AG04450 (cell line): ENCODE results near the gene OTC. TPM values are rescaled to one million over a fixed set of nuclear protein-coding genes. Genes with fewer than 3 reads are reported as not detected.

Experiments
- CTCF ChIA-PET: fragments of 300-600, 350-600 bp; formaldehyde crosslinking; extraction: SDS; loops from one replicate; lab custom pipeline; 2022; ENCODE audit warnings: antibody characterized with exemption, inconsistent platforms; lab: Charles Lee
- POLR2A ChIA-PET: fragments of 350-600 bp; formaldehyde crosslinking; extraction: SDS; loops from one replicate; lab custom pipeline; 2021; ENCODE audit warnings: antibody characterized with exemption, inconsistent platforms; lab: Yijun Ruan, JAX
- DNase-seq: peaks from one replicate; pipeline ENCODE4 v3.0.0-alpha.2; 2011; ENCODE audit warnings: low read depth, low spot score
- H3K27ac ChIP-seq: one replicate; pipeline ENCODE4 v1.5.1; 2012; ENCODE audit warnings: low read depth, low read length, control low read depth
- H3K27me3 ChIP-seq: one replicate; pipeline ENCODE4 v1.6.0; 2012; ENCODE audit warnings: low read length; ENCODE audit not compliant: control insufficient read depth, insufficient read depth
- H3K4me3 ChIP-seq: 2 replicates; pipeline ENCODE4 v1.5.1; 2011; ENCODE audit warnings: mild to moderate bottlenecking, low read depth, low read length, control low read depth
- H3K9me3 ChIP-seq: 2 replicates; pipeline ENCODE4 v1.5.1; 2012; ENCODE audit warnings: low read length; ENCODE audit not compliant: control insufficient read depth, insufficient read depth
- CTCF ChIP-seq: IDR thresholded peaks from 2 replicates; pipeline ENCODE4 v1.5.1; 2011; ENCODE audit warnings: low read depth, low read length, control low read depth, inconsistent platforms
- polyA plus RNA-seq: library from polyadenylated mRNA; depleted of rRNA; stranded (reverse); fragments of >200 nt; gene quantifications from 2 replicates; pipeline ENCODE4 v1.2.3, GENCODE V29; 2011

The OTC gene
- polyA plus RNA-seq, 1 experiment, result not detected

GRCh38 chrX:38407126-38407525 lies 54.7 kb downstream of the OTC start:
- DNase-seq, result no peak

GRCh38 chrX:38409289-38409688 lies 56.9 kb downstream of the OTC start:
- no peaks in the 10 kb centered on the region for H3K27me3 ChIP-seq
- DNase-seq, result no peak
- ChIA-PET CTCF (no interaction called here), POLR2A (no interaction called here)
- H3K27ac ChIP-seq, result no peak overlapping the region
- H3K9me3 ChIP-seq, result no peaks in the 10 kb centered on the region
- TF ChIP-seq CTCF, result no peak
- H3K4me3 ChIP-seq, result no peak overlapping the region

More at GRCh38 chrX:38407126-38407525, 54.7 kb downstream of the OTC start:
- CTCF ChIA-PET, result interaction anchor here (0.6 kb wide), 1 partner anchor 14 kb away, joined by 3 read pairs; no protein-coding TSS in a partner anchor
- Histone ChIP-seq H3K4me3 (no peak overlapping the region), H3K27ac (no peak overlapping the region), H3K9me3 (no peaks in the 10 kb centered on the region), H3K27me3 (no peaks in the 10 kb centered on the region)
- no peak for TF ChIP-seq CTCF
- POLR2A ChIA-PET, result no interaction called here

GRCh38 chrX:38426785-38427184 lies 74.4 kb downstream of the OTC start:
- no peak overlapping the region for H3K27ac ChIP-seq
- TF ChIP-seq CTCF, result no peak
- no peaks in the 10 kb centered on the region for H3K27me3 ChIP-seq
- H3K4me3 ChIP-seq, result no peak overlapping the region
- H3K9me3 ChIP-seq, result no peaks in the 10 kb centered on the region
- ChIA-PET POLR2A (no interaction called here), CTCF (no interaction called here)
- DNase-seq, result no peak

GRCh38 chrX:38431525-38431924 lies 79.1 kb downstream of the OTC start:
- no peaks in the 10 kb centered on the region for H3K27me3 ChIP-seq
- POLR2A ChIA-PET, result no interaction called here
- H3K9me3 ChIP-seq, result no peaks in the 10 kb centered on the region
- H3K4me3 ChIP-seq, result no peak overlapping the region
- CTCF ChIA-PET, result no interaction called here
- no peak for DNase-seq
- TF ChIP-seq CTCF, result no peak
- H3K27ac ChIP-seq, result no peak overlapping the region

- H3K27ac ChIP-seq, result no peak overlapping the region
- H3K27me3 ChIP-seq, result no peaks in the 10 kb centered on the region
- H3K4me3 ChIP-seq, result no peak overlapping the region
- H3K9me3 ChIP-seq, result no peaks in the 10 kb centered on the region
- ChIA-PET CTCF (no interaction called here), POLR2A (no interaction called here)
- DNase-seq, result no peak
- TF ChIP-seq CTCF, result no peak
These were observed 82.7 kb downstream of the OTC start for GRCh38 chrX:38435130-38435529.
